Measurements from ENCODE around the gene GPR146. TPM values are rescaled to one million over a fixed set of nuclear protein-coding genes. Genes with fewer than 3 reads are reported as not detected.

GPR146 gene
- total RNA-seq, 4 donors from 2014 or later = 9.2 to 14.5 TPM; not detected in 2

DNA sequence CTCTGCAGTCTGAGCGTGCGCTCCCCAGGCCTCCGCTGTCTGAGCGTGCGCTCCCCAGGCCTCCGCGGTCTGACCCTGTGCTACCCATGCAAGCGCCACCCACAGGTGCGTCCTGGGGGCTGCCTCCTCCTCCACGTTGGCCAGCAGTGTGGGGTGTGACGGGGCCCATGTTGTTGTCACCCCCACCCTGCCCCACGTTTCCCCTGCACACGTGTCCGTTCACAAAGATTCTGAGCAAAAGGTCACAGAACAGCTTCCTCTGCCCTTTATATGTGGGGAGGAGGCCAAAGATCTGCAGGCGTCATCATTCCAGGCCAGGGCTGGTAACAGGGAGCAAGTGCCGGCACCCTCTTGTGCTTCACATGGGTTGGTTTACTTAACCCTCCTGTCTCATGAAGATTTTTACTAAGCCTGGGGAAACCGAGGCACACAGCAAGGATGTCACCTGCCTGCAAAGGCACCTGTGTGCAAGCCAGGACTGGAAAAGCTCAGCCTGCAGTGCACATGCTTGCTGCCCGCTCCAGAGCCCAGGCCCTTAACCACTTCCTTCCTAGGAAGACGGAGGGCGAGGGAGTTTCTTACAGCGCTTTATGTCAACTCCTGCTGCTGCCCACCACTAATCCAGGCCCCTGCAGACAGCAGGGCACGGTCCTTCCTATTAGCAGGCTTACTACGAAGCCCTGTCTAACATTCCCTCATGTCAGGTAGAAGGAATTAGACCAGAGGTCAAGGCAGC lies 4.8 kb downstream of the GPR146 start:
- in situ Hi-C loops (cut with MboI; ENCODE audit: low pct_ligation_motif_present in 1 of 4, low pct_unique_long_range_greater_than_20kb in 1 of 4, low sequenced_read_pairs in 3 of 4) (no loop called here), intact Hi-C loops (cut with DNase I; ENCODE audit: low total_unique reads) (no loop called here)
- peaks cover 11 to 75% (median 30%) of the 10 kb centered on the region in 4 donors for H3K4me1 ChIP-seq
- no peaks in the 10 kb centered on the region for H3K36me3 ChIP-seq
- TF ChIP-seq POLR2A (IDR thresholded peaks at IDR 0.05) (no peak), POLR2AphosphoS5 (IDR thresholded peaks at IDR 0.05) (no peak)
- TF ChIP-seq, protein P1, sequence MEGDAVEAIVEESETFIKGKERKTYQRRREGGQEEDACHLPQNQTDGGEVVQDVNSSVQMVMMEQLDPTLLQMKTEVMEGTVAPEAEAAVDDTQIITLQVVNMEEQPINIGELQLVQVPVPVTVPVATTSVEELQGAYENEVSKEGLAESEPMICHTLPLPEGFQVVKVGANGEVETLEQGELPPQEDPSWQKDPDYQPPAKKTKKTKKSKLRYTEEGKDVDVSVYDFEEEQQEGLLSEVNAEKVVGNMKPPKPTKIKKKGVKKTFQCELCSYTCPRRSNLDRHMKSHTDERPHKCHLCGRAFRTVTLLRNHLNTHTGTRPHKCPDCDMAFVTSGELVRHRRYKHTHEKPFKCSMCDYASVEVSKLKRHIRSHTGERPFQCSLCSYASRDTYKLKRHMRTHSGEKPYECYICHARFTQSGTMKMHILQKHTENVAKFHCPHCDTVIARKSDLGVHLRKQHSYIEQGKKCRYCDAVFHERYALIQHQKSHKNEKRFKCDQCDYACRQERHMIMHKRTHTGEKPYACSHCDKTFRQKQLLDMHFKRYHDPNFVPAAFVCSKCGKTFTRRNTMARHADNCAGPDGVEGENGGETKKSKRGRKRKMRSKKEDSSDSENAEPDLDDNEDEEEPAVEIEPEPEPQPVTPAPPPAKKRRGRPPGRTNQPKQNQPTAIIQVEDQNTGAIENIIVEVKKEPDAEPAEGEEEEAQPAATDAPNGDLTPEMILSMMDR (IDR thresholded peaks at IDR 0.05) = no peak
- no peaks in the 10 kb centered on the region for H3K27me3 ChIP-seq
- no peak overlapping the region for H3K4me3 ChIP-seq
- 40 to 80% methylated on average over 1 to 23 of the region's 23 CpGs for WGBS, 2 donors (ENCODE audit: low coverage in 1 of 2)
- DNase-seq = no peak
- no peaks in the 10 kb centered on the region for H3K9me3 ChIP-seq
- no peak overlapping the region for H3K27ac ChIP-seq

DNA sequence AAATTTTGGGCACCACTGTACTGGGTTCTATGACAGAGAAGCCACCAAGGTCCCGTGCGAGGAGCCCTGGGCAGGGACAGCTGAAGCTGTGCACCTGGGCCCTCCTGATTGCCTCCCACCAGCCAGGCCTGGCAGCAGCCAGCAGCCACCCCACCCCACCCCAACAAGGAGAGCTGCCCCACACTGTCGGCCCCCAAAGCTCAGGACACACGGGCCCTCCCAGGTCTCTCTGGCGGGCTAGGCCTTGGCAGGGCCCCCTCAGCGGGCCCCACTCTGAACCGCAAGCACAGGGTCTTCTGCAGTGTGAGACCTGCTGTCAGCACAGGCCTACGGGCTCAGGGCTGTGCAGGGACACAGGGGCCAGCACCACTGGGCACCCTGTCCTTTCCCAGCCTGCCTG lies 5.5 kb downstream of the GPR146 start:
- H3K4me1 ChIP-seq = peaks cover 15 to 81% (median 30%) of the 10 kb centered on the region in 4 donors
- no peak overlapping the region for H3K4me3 ChIP-seq
- no peak for DNase-seq
- H3K9me3 ChIP-seq = no peaks in the 10 kb centered on the region
- no peaks in the 10 kb centered on the region for H3K36me3 ChIP-seq
- no peak for TF ChIP-seq POLR2AphosphoS5 (IDR thresholded peaks at IDR 0.05)
- TF ChIP-seq POLR2A (IDR thresholded peaks at IDR 0.05) = no peak
- TF ChIP-seq EP300 (IDR thresholded peaks at IDR 0.05; ENCODE audit: low read depth) = no peak
- TF ChIP-seq, protein P1 (IDR thresholded peaks at IDR 0.05) = no peak
- in situ Hi-C loops (cut with MboI; ENCODE audit: low pct_ligation_motif_present in 1 of 4, low pct_unique_long_range_greater_than_20kb in 1 of 4, low sequenced_read_pairs in 3 of 4) = no loop called here
- WGBS, 2 donors (ENCODE audit: low coverage in 1 of 2) = 92% methylated on average over 7 of the region's 8 CpGs; no CpG with 5 or more reads in 1 of the 2 donors
- no peaks in the 10 kb centered on the region for H3K27me3 ChIP-seq
- intact Hi-C loops (cut with DNase I; ENCODE audit: low total_unique reads) = no loop called here
- H3K27ac ChIP-seq = no peak overlapping the region

DNA sequence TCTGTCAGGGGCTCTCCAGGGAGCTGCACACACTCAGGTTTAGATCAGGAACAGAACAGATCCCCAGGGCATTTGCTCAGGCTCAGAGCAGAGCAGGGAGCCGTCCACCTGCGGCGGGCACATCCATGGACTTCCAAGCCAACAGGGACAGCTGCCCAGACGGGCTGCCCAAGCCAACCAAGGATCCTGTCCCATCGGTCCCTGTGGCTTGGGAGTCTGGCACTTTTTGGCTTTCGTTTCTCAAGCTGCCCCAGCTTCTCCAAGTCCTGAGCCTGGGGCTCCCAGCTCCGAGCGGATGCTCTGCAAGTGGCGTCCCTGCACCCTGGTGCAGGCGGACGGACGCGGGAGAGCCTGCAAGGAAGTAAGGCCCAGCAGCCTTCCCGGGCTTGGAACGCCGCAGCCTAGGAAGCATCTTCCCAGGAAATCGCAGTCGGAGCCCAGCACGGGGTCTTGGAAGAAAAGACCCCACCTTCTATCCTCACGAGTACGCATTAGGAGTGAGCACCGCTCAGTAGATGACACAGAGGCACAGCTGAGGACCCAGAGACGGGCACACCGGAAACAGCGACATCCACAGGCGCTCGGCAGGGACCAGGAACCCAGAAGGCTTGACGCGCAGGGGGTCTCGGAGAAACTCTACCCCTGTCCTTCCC lies 6.0 kb downstream of the GPR146 start:
- Histone ChIP-seq H3K4me3 (no peak overlapping the region), H3K36me3 (no peaks in the 10 kb centered on the region), H3K27ac (peak overlapping the region in 2 of 4 donors; percentile 49 to 85), H3K27me3 (no peaks in the 10 kb centered on the region), H3K9me3 (no peaks in the 10 kb centered on the region), H3K4me1 (peaks cover 12 to 81% (median 26%) of the 10 kb centered on the region in 4 donors)
- DNase-seq = no peak
- TF ChIP-seq, protein P1 (IDR thresholded peaks at IDR 0.05) = no peak
- TF ChIP-seq POLR2AphosphoS5 (IDR thresholded peaks at IDR 0.05) (no peak), EP300 (IDR thresholded peaks at IDR 0.05; ENCODE audit: low read depth) (no peak), POLR2A (IDR thresholded peaks at IDR 0.05) (no peak)
- intact Hi-C loops (cut with DNase I; ENCODE audit: low total_unique reads) (no loop called here), in situ Hi-C loops (cut with MboI; ENCODE audit: low pct_ligation_motif_present in 1 of 4, low pct_unique_long_range_greater_than_20kb in 1 of 4, low sequenced_read_pairs in 3 of 4) (no loop called here)
- 94% methylated on average over 28 of the region's 30 CpGs; no CpG with 5 or more reads in 1 of the 2 donors for WGBS, 2 donors (ENCODE audit: low coverage in 1 of 2)

DNA sequence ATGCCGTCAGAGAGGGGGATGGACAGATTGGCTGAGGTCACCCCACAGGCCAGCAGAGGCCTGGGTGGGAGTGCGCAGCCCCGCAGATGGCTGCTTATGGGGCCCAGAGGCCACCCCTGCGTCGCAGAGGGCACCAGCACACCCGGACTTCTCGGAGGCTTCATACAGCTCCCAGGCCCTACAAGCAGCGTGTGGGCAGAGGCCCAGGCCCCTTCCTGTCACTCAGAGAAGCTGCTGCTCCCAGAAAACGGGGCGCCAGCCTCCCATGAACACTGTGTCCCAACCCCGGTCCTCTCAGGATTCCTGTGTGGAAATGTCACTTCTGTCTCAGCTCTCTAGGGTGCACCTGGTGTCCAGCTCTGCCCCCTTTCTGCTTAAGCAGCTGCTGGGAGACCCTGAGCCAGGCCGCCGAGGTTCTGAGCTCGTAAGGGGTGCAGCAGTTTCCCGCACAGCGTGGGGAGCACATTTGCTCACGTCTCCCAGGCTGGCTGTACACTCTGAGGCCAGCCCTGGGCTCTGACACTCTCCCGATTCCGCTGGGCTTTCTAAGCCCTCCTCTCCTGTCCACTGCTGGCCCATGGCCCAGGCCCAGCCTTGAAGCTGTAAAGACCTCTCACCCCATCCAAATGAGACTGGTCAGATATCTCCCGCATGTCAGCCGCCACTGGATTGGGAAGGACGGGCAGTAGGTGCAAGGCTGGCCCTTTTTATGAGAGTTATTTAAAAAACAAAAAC lies 6.8 kb downstream of the GPR146 start:
- WGBS, 2 donors (ENCODE audit: low coverage in 1 of 2) = 83 to 100% methylated on average over 2 to 22 of the region's 22 CpGs
- in situ Hi-C loops (cut with MboI; ENCODE audit: low pct_ligation_motif_present in 1 of 4, low pct_unique_long_range_greater_than_20kb in 1 of 4, low sequenced_read_pairs in 3 of 4) = no loop called here
- no peak for DNase-seq
- peaks cover 15 to 81% (median 26%) of the 10 kb centered on the region in 4 donors for H3K4me1 ChIP-seq
- intact Hi-C loops (cut with DNase I; ENCODE audit: low total_unique reads) = no loop called here
- H3K36me3 ChIP-seq = no peaks in the 10 kb centered on the region
- H3K9me3 ChIP-seq = no peaks in the 10 kb centered on the region
- H3K27me3 ChIP-seq = no peaks in the 10 kb centered on the region
- TF ChIP-seq EP300 (IDR thresholded peaks at IDR 0.05; ENCODE audit: low read depth) (no peak), POLR2A (IDR thresholded peaks at IDR 0.05) (no peak), POLR2AphosphoS5 (IDR thresholded peaks at IDR 0.05) (no peak)
- TF ChIP-seq, protein P1 (IDR thresholded peaks at IDR 0.05) = no peak
- H3K27ac ChIP-seq = peak overlapping the region; percentile 17 to 85 (median 42)
- no peak overlapping the region for H3K4me3 ChIP-seq

Data from transverse colon (tissue), 4 donors.